ENCODE data around the gene VTCN1.
"Not testable (repeated sequence)": the region's sequence is repeated elsewhere in the genome, so short reads cannot be mapped to it uniquely, and the experiment has no call there.

The VTCN1 gene

GRCh38 chr1:117210831-117211261, at the start of gene VTCN1:
TSS of gene VTCN1 (minus strand) at chr1:117210927. CDS start at chr1:117210855, 72 bp downstream.
- peak within 1 kb of the TSS; percentile 8 for H3K27ac ChIP-seq
- DNase-seq (ENCODE audit: low read depth, low spot score): peak; percentile 78

GRCh38 chr1:117258791-117259190, 48.1 kb upstream of the VTCN1 start:
- no peak overlapping the region for H3K27ac ChIP-seq
- no peak for DNase-seq (ENCODE audit: low read depth, low spot score)

- DNase-seq (ENCODE audit: low read depth, low spot score): not testable (repeated sequence)
These were observed 47.3 kb upstream of the VTCN1 start for GRCh38 chr1:117258075-117258474.

GRCh38 chr1:117257291-117257690, 46.6 kb upstream of the VTCN1 start:
- DNase-seq (ENCODE audit: low read depth, low spot score): no peak
- no peak overlapping the region for H3K27ac ChIP-seq

More at GRCh38 chr1:117258075-117258474, 47.3 kb upstream of the VTCN1 start:
- not testable (repeated sequence) for H3K27ac ChIP-seq

- no peak for DNase-seq (ENCODE audit: low read depth, low spot score)
These were observed 39.4 kb upstream of the VTCN1 start for GRCh38 chr1:117250061-117250606.

GRCh38 chr1:117244971-117245370, 34.2 kb upstream of the VTCN1 start:
- no peak for DNase-seq (ENCODE audit: low read depth, low spot score)
- no peak overlapping the region for H3K27ac ChIP-seq

More at GRCh38 chr1:117250061-117250606, 39.4 kb upstream of the VTCN1 start:
- H3K27ac ChIP-seq: no peak overlapping the region

- no peak for DNase-seq (ENCODE audit: low read depth, low spot score)
- no peak overlapping the region for H3K27ac ChIP-seq
These were observed 33.6 kb upstream of the VTCN1 start for GRCh38 chr1:117244306-117244705.

GRCh38 chr1:117241512-117241911, 30.8 kb upstream of the VTCN1 start:
- DNase-seq (ENCODE audit: low read depth, low spot score): no peak
- H3K27ac ChIP-seq: no peak overlapping the region

GRCh38 chr1:117240547-117240946, 29.8 kb upstream of the VTCN1 start:
- no peak overlapping the region for H3K27ac ChIP-seq
- no peak for DNase-seq (ENCODE audit: low read depth, low spot score)

GRCh38 chr1:117239467-117239866, 28.7 kb upstream of the VTCN1 start:
- DNase-seq (ENCODE audit: low read depth, low spot score): no peak
- no peak overlapping the region for H3K27ac ChIP-seq

GRCh38 chr1:117237726-117238381, 27.1 kb upstream of the VTCN1 start:
- peak; percentile 14 for DNase-seq (ENCODE audit: low read depth, low spot score)
- no peak overlapping the region for H3K27ac ChIP-seq

- DNase-seq (ENCODE audit: low read depth, low spot score): no peak
- H3K27ac ChIP-seq: no peak overlapping the region
These were observed 25.2 kb upstream of the VTCN1 start for GRCh38 chr1:117235863-117236465.

GRCh38 chr1:117232531-117232930, 21.8 kb upstream of the VTCN1 start:
- no peak for DNase-seq (ENCODE audit: low read depth, low spot score)
- H3K27ac ChIP-seq: no peak overlapping the region

- DNase-seq (ENCODE audit: low read depth, low spot score): no peak
- H3K27ac ChIP-seq: no peak overlapping the region
These were observed 21.1 kb upstream of the VTCN1 start for GRCh38 chr1:117231748-117232373.

- no peak overlapping the region for H3K27ac ChIP-seq
- peak; percentile 31 for DNase-seq (ENCODE audit: low read depth, low spot score)
These were observed 20.6 kb upstream of the VTCN1 start for GRCh38 chr1:117231312-117231711.

- DNase-seq (ENCODE audit: low read depth, low spot score): no peak
These were observed 18.5 kb upstream of the VTCN1 start for GRCh38 chr1:117229217-117229616.

GRCh38 chr1:117225931-117226330, 15.2 kb upstream of the VTCN1 start:
- no peak for DNase-seq (ENCODE audit: low read depth, low spot score)
- no peak overlapping the region for H3K27ac ChIP-seq

More at GRCh38 chr1:117229217-117229616, 18.5 kb upstream of the VTCN1 start:
- H3K27ac ChIP-seq: no peak overlapping the region

- DNase-seq (ENCODE audit: low read depth, low spot score): no peak
- H3K27ac ChIP-seq: no peak overlapping the region
These were observed 6.0 kb upstream of the VTCN1 start for GRCh38 chr1:117216718-117217117.

GRCh38 chr1:117215733-117216462, 5.2 kb upstream of the VTCN1 start:
- H3K27ac ChIP-seq: no peak overlapping the region
- DNase-seq (ENCODE audit: low read depth, low spot score): no peak

GRCh38 chr1:117215019-117215418, 4.3 kb upstream of the VTCN1 start:
- H3K27ac ChIP-seq: no peak overlapping the region

More at GRCh38 chr1:117215019-117215418, 4.3 kb upstream of the VTCN1 start:
- no peak for DNase-seq (ENCODE audit: low read depth, low spot score)
